NCI-H526 treated with DMSO at 0.1 percent for 48 hours (cell line): ENCODE measurements around the gene TXN.
"Not testable (repeated sequence)": the region's sequence is repeated elsewhere in the genome, so short reads cannot be mapped to it uniquely, and the experiment has no call there.

Experiments
- DNase-seq: peaks from one replicate; lab custom pipeline; 2025; lab: John Stamatoyannopoulos, UW

Gene TXN

GRCh38 chr9:110208031-110208430 lies 48.3 kb downstream of the TXN start, which contains the start of gene C9orf152:
C9orf152 (minus strand) TSS chr9:110208159; CDS start chr9:110207579, 580 bp downstream.
- no peak for DNase-seq

- DNase-seq, result no peak
These were observed 49.2 kb downstream of the TXN start for GRCh38 chr9:110207071-110207641.

GRCh38 chr9:110206389-110206788 lies 49.9 kb downstream of the TXN start:
- no peak for DNase-seq

GRCh38 chr9:110205612-110206011 lies 50.7 kb downstream of the TXN start:
- not testable (repeated sequence) for DNase-seq

- DNase-seq, result no peak
These were observed 54.1 kb downstream of the TXN start for GRCh38 chr9:110202232-110202631.

- no peak for DNase-seq
These were observed 56.7 kb downstream of the TXN start for GRCh38 chr9:110199643-110200042.

- no peak for DNase-seq
These were observed 58.0 kb downstream of the TXN start for GRCh38 chr9:110198357-110198756.

- no peak for DNase-seq
These were observed 58.7 kb downstream of the TXN start for GRCh38 chr9:110197330-110198187.

GRCh38 chr9:110196084-110196499 lies 60.2 kb downstream of the TXN start:
- DNase-seq, result not testable (repeated sequence)
